Occipital lobe (tissue), 2 donors: ENCODE measurements around the gene FUZ. TPM values are rescaled to one million over a fixed set of nuclear protein-coding genes. Genes with fewer than 3 reads are reported as not detected.

Experiments used
- small RNA-seq: library from RNA; depleted of rRNA; stranded (forward); fragments of <200 nt; gene quantifications from one replicate; pipeline ENCODE3, GENCODE V24; 2014
- total RNA-seq: library from RNA; depleted of rRNA; stranded (reverse); fragments of >200 nt; gene quantifications from one replicate; pipeline ENCODE4 v1.2.3, GENCODE V29; 2014

Gene FUZ
- total RNA-seq, 1 donor from 2014 or later = 21.7 TPM

Small RNA genes within 50 kb of the gene (small RNA-seq; reads per million reads assigned to genes)
- not detected for gene MIR4749
- gene MIR6799 = not detected
- gene RNU6-841P = not detected

Other genes with a start within 250 kb of the FUZ start
- gene NOSIP, start 232.7 kb downstream of the FUZ start, total RNA-seq = 22.8 TPM
- gene PRRG2, start 232.0 kb downstream of the FUZ start, total RNA-seq = 0.31 TPM
- gene PRR12, start 222.1 kb downstream of the FUZ start, total RNA-seq = 2.5 TPM
- 1.1 TPM for gene RRAS, start 173.1 kb downstream of the FUZ start, total RNA-seq
- 11.5 TPM for gene SCAF1, start 171.1 kb downstream of the FUZ start, total RNA-seq
- 8.1 TPM for gene IRF3, start 147.4 kb downstream of the FUZ start, total RNA-seq
- not detected for gene BCL2L12, start 147.4 kb downstream of the FUZ start, total RNA-seq
- gene PRMT1, start 136.0 kb downstream of the FUZ start, total RNA-seq = 177 TPM
- 0.78 TPM for gene ADM5, start 123.7 kb downstream of the FUZ start, total RNA-seq
- gene CPT1C, start 122.2 kb downstream of the FUZ start, total RNA-seq = 42.1 TPM
- gene TSKS, start 50.0 kb downstream of the FUZ start, total RNA-seq = 0.31 TPM
- 49.0 TPM for gene AP2A1, start 46.3 kb downstream of the FUZ start, total RNA-seq
- gene MED25, start 5.0 kb upstream of the FUZ start, total RNA-seq = 12.8 TPM
- gene PTOV1, start 37.9 kb upstream of the FUZ start, total RNA-seq = 99.2 TPM
- gene PNKP, start 54.3 kb upstream of the FUZ start, total RNA-seq = 24.0 TPM
- gene AKT1S1, start 64.1 kb upstream of the FUZ start, total RNA-seq = 3.9 TPM
- gene TBC1D17, start 64.4 kb upstream of the FUZ start, total RNA-seq = 6.1 TPM
- not detected for gene IL4I1, start 83.6 kb upstream of the FUZ start, total RNA-seq
- 8.6 TPM for gene ATF5, start 115.9 kb upstream of the FUZ start, total RNA-seq
- 23.9 TPM for gene NUP62, start 116.2 kb upstream of the FUZ start, total RNA-seq
- 0.31 TPM for gene SIGLEC11, start 147.9 kb upstream of the FUZ start, total RNA-seq
- gene VRK3, start 212.1 kb upstream of the FUZ start, total RNA-seq = 18.4 TPM
- 11.5 TPM for gene ZNF473, start 212.7 kb upstream of the FUZ start, total RNA-seq